ENCODE measurements around the gene SLC25A21. TPM values are rescaled to one million over a fixed set of nuclear protein-coding genes. Genes with fewer than 3 reads are reported as not detected.

Gene SLC25A21
- total RNA-seq, 1 donor from 2014 or later, result not detected

- H3K27me3 Mint-ChIP-seq, result peaks cover 84% of the 10 kb centered on the region
- no peak overlapping the region for H3K27ac Mint-ChIP-seq
- H3K9me3 Mint-ChIP-seq, result peaks cover 4% of the 10 kb centered on the region
- intact Hi-C loops (cut with micrococcal nuclease), result loop anchor here (2.0 to 5.0 kb wide), 3 partner anchors 135 to 1556 kb away; partner anchors contain the start of gene NKX2-1
- DNase-seq, result peak; percentile 59
- peaks cover 7% of the 10 kb centered on the region for H3K4me1 Mint-ChIP-seq
- no peak overlapping the region for H3K4me3 Mint-ChIP-seq
- H3K36me3 Mint-ChIP-seq (ENCODE audit: low read depth), result peaks cover 4% of the 10 kb centered on the region
Measured at GRCh38 chr14:36655963-36656686, 516.3 kb downstream of the SLC25A21 start.

GRCh38 chr14:36655571-36655962, 516.8 kb downstream of the SLC25A21 start:
- peaks cover 4% of the 10 kb centered on the region for H3K9me3 Mint-ChIP-seq
- no peak overlapping the region for H3K4me3 Mint-ChIP-seq
- no peak for DNase-seq
- no peak overlapping the region for H3K27ac Mint-ChIP-seq
- intact Hi-C loops (cut with micrococcal nuclease), result loop anchor here (5.0 kb wide), 2 partner anchors 148 to 1557 kb away; no protein-coding TSS in a partner anchor
- H3K4me1 Mint-ChIP-seq, result peaks cover 7% of the 10 kb centered on the region
- peaks cover 4% of the 10 kb centered on the region for H3K36me3 Mint-ChIP-seq (ENCODE audit: low read depth)
- peaks cover 81% of the 10 kb centered on the region for H3K27me3 Mint-ChIP-seq

GRCh38 chr14:36654794-36655381, 517.5 kb downstream of the SLC25A21 start:
- H3K27ac Mint-ChIP-seq, result no peak overlapping the region
- DNase-seq, result no peak
- H3K36me3 Mint-ChIP-seq (ENCODE audit: low read depth), result peaks cover 4% of the 10 kb centered on the region
- H3K27me3 Mint-ChIP-seq, result peaks cover 81% of the 10 kb centered on the region
- intact Hi-C loops (cut with micrococcal nuclease), result loop anchor here (5.0 kb wide), 2 partner anchors 148 to 1557 kb away; no protein-coding TSS in a partner anchor
- peaks cover 4% of the 10 kb centered on the region for H3K9me3 Mint-ChIP-seq
- H3K4me3 Mint-ChIP-seq, result no peak overlapping the region
- peaks cover 7% of the 10 kb centered on the region for H3K4me1 Mint-ChIP-seq

- intact Hi-C loops (cut with micrococcal nuclease), result no loop called here
- peaks cover 79% of the 10 kb centered on the region for H3K27me3 Mint-ChIP-seq
- H3K4me3 Mint-ChIP-seq, result no peak overlapping the region
- no peak overlapping the region for H3K27ac Mint-ChIP-seq
- peaks cover 4% of the 10 kb centered on the region for H3K9me3 Mint-ChIP-seq
- H3K4me1 Mint-ChIP-seq, result peaks cover 7% of the 10 kb centered on the region
- DNase-seq, result no peak
- H3K36me3 Mint-ChIP-seq (ENCODE audit: low read depth), result peaks cover 3% of the 10 kb centered on the region
Measured at GRCh38 chr14:36653962-36654793, 518.2 kb downstream of the SLC25A21 start.

- Mint-ChIP-seq H3K27me3 (peaks cover 79% of the 10 kb centered on the region), H3K9me3 (peaks cover 4% of the 10 kb centered on the region), H3K4me3 (no peak overlapping the region), H3K27ac (no peak overlapping the region), H3K4me1 (peaks cover 7% of the 10 kb centered on the region), H3K36me3 (ENCODE audit: low read depth) (peaks cover 2% of the 10 kb centered on the region)
- no peak for DNase-seq
- intact Hi-C loops (cut with micrococcal nuclease), result no loop called here
Measured at GRCh38 chr14:36653413-36653812, 519.0 kb downstream of the SLC25A21 start.

GRCh38 chr14:36652542-36653201, 519.7 kb downstream of the SLC25A21 start:
- H3K4me3 Mint-ChIP-seq, result no peak overlapping the region
- intact Hi-C loops (cut with micrococcal nuclease), result no loop called here

GRCh38 chr14:36649872-36650650, 522.3 kb downstream of the SLC25A21 start:
- Mint-ChIP-seq H3K9me3 (no peaks in the 10 kb centered on the region), H3K36me3 (ENCODE audit: low read depth) (no peaks in the 10 kb centered on the region), H3K27me3 (peaks cover 72% of the 10 kb centered on the region), H3K4me1 (no peaks in the 10 kb centered on the region), H3K4me3 (no peak overlapping the region), H3K27ac (no peak overlapping the region)
- intact Hi-C loops (cut with micrococcal nuclease), result loop anchor here (2.0 kb wide), 1 partner anchor 67 kb away; the partner anchor contains the start of gene NKX2-8
- no peak for DNase-seq

More at GRCh38 chr14:36652542-36653201, 519.7 kb downstream of the SLC25A21 start:
- H3K9me3 Mint-ChIP-seq, result peaks cover 4% of the 10 kb centered on the region
- peaks cover 2% of the 10 kb centered on the region for H3K36me3 Mint-ChIP-seq (ENCODE audit: low read depth)
- no peak for DNase-seq
- H3K27me3 Mint-ChIP-seq, result peaks cover 80% of the 10 kb centered on the region
- peaks cover 7% of the 10 kb centered on the region for H3K4me1 Mint-ChIP-seq
- H3K27ac Mint-ChIP-seq, result no peak overlapping the region

GRCh38 chr14:36647824-36648753, 524.3 kb downstream of the SLC25A21 start:
- intact Hi-C loops (cut with micrococcal nuclease), result loop anchor here (2.0 kb wide), 1 partner anchor 65 kb away; the partner anchor contains the start of gene NKX2-8
- Mint-ChIP-seq H3K36me3 (ENCODE audit: low read depth) (no peaks in the 10 kb centered on the region), H3K9me3 (no peaks in the 10 kb centered on the region), H3K27me3 (peaks cover 57% of the 10 kb centered on the region), H3K27ac (peak overlapping the region; percentile 25), H3K4me3 (no peak overlapping the region), H3K4me1 (no peaks in the 10 kb centered on the region)
- DNase-seq, result no peak

GRCh38 chr14:36647417-36647823, 525.0 kb downstream of the SLC25A21 start:
- Mint-ChIP-seq H3K4me3 (no peak overlapping the region), H3K27me3 (peaks cover 52% of the 10 kb centered on the region), H3K9me3 (no peaks in the 10 kb centered on the region), H3K36me3 (ENCODE audit: low read depth) (no peaks in the 10 kb centered on the region), H3K4me1 (no peaks in the 10 kb centered on the region), H3K27ac (no peak overlapping the region)
- DNase-seq, result no peak
- intact Hi-C loops (cut with micrococcal nuclease), result no loop called here

GRCh38 chr14:36646664-36647416, 525.6 kb downstream of the SLC25A21 start:
- Mint-ChIP-seq H3K4me1 (no peaks in the 10 kb centered on the region), H3K9me3 (no peaks in the 10 kb centered on the region), H3K36me3 (ENCODE audit: low read depth) (no peaks in the 10 kb centered on the region), H3K27ac (no peak overlapping the region), H3K27me3 (peaks cover 49% of the 10 kb centered on the region), H3K4me3 (no peak overlapping the region)
- no peak for DNase-seq
- intact Hi-C loops (cut with micrococcal nuclease), result no loop called here

- intact Hi-C loops (cut with micrococcal nuclease), result no loop called here
- peaks cover 3% of the 10 kb centered on the region for H3K9me3 Mint-ChIP-seq
Measured at GRCh38 chr14:36633580-36633979, 538.8 kb downstream of the SLC25A21 start.

More at GRCh38 chr14:36633580-36633979, 538.8 kb downstream of the SLC25A21 start:
- Mint-ChIP-seq H3K27ac (no peak overlapping the region), H3K4me1 (no peaks in the 10 kb centered on the region), H3K4me3 (no peak overlapping the region), H3K36me3 (ENCODE audit: low read depth) (no peaks in the 10 kb centered on the region), H3K27me3 (no peaks in the 10 kb centered on the region)
- DNase-seq, result no peak
